ENCODE results near the gene SLC8A1. TPM values are rescaled to one million over a fixed set of nuclear protein-coding genes. Genes with fewer than 3 reads are reported as not detected.

Gene SLC8A1
- total RNA-seq, 1 experiment from 2014 or later, result 0.43 TPM

DNA sequence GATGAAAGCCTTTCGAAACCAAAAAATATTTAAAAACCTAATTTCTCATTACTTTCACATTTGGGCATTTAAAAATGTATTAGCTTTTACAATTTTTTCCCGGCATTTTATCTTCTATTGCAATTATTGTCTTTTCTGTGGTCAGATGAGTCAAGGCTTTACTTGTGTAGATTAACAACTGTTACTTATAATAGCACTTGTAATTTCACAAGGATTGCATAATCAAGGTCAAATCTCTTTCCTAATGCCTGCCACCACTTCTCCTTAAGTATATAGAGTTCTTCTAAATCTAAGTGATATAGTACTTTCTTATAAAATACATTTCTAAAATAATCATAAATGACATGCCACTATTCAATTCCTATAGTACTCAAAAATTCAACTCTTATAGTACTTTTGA lies 67.2 kb downstream of the SLC8A1 start:
- intact Hi-C loops (cut with micrococcal nuclease; ENCODE audit: unreplicated experiment), result no loop called here
- POLR2A ChIA-PET, result no interaction called here
- no peak for DNase-seq
- BruUV-seq (replicated peaks), result no TSS peak
- Mint-ChIP-seq H3K27ac (ENCODE audit: unreplicated experiment) (no peak overlapping the region), H3K4me3 (ENCODE audit: unreplicated experiment) (no peak overlapping the region), H3K9me3 (ENCODE audit: unreplicated experiment) (peaks cover 15% of the 10 kb centered on the region), H3K4me1 (ENCODE audit: low read depth, unreplicated experiment) (no peaks in the 10 kb centered on the region), H3K36me3 (ENCODE audit: insufficient read depth, unreplicated experiment) (no peaks in the 10 kb centered on the region), H3K27me3 (ENCODE audit: insufficient read depth, unreplicated experiment) (no peaks in the 10 kb centered on the region)
- CTCF ChIA-PET, result no interaction called here
- H3K27me3 ChIP-seq (replicated peaks; ENCODE audit: control insufficient read depth, insufficient read depth, low read length), result no peaks in the 10 kb centered on the region
- 0 out of 2 replicates have a peak, but pooled peaks cover 4% of the 10 kb centered on the region for H3K9me3 ChIP-seq
- H3K4me1 ChIP-seq, result no peaks in the 10 kb centered on the region
- no peak overlapping the region for H3K4me3 ChIP-seq (ENCODE audit: low read depth, low read length)
- no peaks in the 10 kb centered on the region for H3K36me3 ChIP-seq (ENCODE audit: control insufficient read depth, insufficient read depth, low read length)
- TF ChIP-seq, protein P1, sequence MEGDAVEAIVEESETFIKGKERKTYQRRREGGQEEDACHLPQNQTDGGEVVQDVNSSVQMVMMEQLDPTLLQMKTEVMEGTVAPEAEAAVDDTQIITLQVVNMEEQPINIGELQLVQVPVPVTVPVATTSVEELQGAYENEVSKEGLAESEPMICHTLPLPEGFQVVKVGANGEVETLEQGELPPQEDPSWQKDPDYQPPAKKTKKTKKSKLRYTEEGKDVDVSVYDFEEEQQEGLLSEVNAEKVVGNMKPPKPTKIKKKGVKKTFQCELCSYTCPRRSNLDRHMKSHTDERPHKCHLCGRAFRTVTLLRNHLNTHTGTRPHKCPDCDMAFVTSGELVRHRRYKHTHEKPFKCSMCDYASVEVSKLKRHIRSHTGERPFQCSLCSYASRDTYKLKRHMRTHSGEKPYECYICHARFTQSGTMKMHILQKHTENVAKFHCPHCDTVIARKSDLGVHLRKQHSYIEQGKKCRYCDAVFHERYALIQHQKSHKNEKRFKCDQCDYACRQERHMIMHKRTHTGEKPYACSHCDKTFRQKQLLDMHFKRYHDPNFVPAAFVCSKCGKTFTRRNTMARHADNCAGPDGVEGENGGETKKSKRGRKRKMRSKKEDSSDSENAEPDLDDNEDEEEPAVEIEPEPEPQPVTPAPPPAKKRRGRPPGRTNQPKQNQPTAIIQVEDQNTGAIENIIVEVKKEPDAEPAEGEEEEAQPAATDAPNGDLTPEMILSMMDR (IDR thresholded peaks at IDR 0.05; ENCODE audit: insufficient read depth in 1 of 2, low read depth in 1 of 2, low read length in 1 of 2, severe bottlenecking in 1 of 2, unreplicated experiment in 1 of 2), result no peak

DNA sequence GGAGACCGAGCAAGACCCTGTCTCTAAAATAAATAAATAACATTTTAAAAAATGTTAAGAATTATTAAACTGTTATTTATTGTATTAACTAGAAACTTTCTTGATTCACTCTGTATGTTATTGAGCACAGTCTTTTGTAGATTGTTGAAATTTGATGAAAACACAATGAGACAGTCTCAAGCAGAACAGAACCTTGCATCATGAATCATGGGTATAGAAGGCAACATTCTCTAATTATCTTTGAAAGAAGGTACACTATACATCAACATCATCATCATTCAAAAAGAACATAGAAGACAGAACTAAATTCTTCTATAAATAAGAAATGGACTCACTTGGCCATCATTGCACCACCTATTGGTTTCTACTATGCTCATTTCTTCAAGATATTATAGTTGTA lies 67.7 kb downstream of the SLC8A1 start:
- no peak overlapping the region for H3K4me3 Mint-ChIP-seq (ENCODE audit: unreplicated experiment)
- no peaks in the 10 kb centered on the region for H3K27me3 Mint-ChIP-seq (ENCODE audit: insufficient read depth, unreplicated experiment)
- ChIA-PET POLR2A (no interaction called here), CTCF (no interaction called here)
- Histone ChIP-seq H3K36me3 (ENCODE audit: control insufficient read depth, insufficient read depth, low read length) (no peaks in the 10 kb centered on the region), H3K27me3 (replicated peaks; ENCODE audit: control insufficient read depth, insufficient read depth, low read length) (no peaks in the 10 kb centered on the region), H3K4me3 (ENCODE audit: low read depth, low read length) (no peak overlapping the region), H3K9me3 (0 out of 2 replicates have a peak, but pooled peaks cover 4% of the 10 kb centered on the region), H3K4me1 (no peaks in the 10 kb centered on the region)
- peaks cover 19% of the 10 kb centered on the region for H3K9me3 Mint-ChIP-seq (ENCODE audit: unreplicated experiment)
- no peak for DNase-seq
- no peaks in the 10 kb centered on the region for H3K4me1 Mint-ChIP-seq (ENCODE audit: low read depth, unreplicated experiment)
- H3K36me3 Mint-ChIP-seq (ENCODE audit: insufficient read depth, unreplicated experiment), result no peaks in the 10 kb centered on the region
- intact Hi-C loops (cut with micrococcal nuclease; ENCODE audit: unreplicated experiment), result no loop called here
- H3K27ac Mint-ChIP-seq (ENCODE audit: unreplicated experiment), result no peak overlapping the region
- TF ChIP-seq, protein P1 (IDR thresholded peaks at IDR 0.05; ENCODE audit: insufficient read depth in 1 of 2, low read depth in 1 of 2, low read length in 1 of 2, severe bottlenecking in 1 of 2, unreplicated experiment in 1 of 2), result no peak
- BruUV-seq (replicated peaks), result no TSS peak

- Mint-ChIP-seq H3K4me3 (ENCODE audit: unreplicated experiment) (no peak overlapping the region), H3K36me3 (ENCODE audit: insufficient read depth, unreplicated experiment) (no peaks in the 10 kb centered on the region), H3K4me1 (ENCODE audit: low read depth, unreplicated experiment) (no peaks in the 10 kb centered on the region), H3K27me3 (ENCODE audit: insufficient read depth, unreplicated experiment) (peaks cover 3% of the 10 kb centered on the region), H3K27ac (ENCODE audit: unreplicated experiment) (no peak overlapping the region), H3K9me3 (ENCODE audit: unreplicated experiment) (peaks cover 24% of the 10 kb centered on the region)
- BruUV-seq (replicated peaks), result no TSS peak
- Histone ChIP-seq H3K36me3 (ENCODE audit: control insufficient read depth, insufficient read depth, low read length) (no peaks in the 10 kb centered on the region), H3K9me3 (0 out of 2 replicates have a peak, but pooled peaks cover 4% of the 10 kb centered on the region), H3K4me3 (ENCODE audit: low read depth, low read length) (no peak overlapping the region), H3K4me1 (no peaks in the 10 kb centered on the region), H3K27me3 (replicated peaks; ENCODE audit: control insufficient read depth, insufficient read depth, low read length) (no peaks in the 10 kb centered on the region)
- ChIA-PET POLR2A (no interaction called here), CTCF (no interaction called here)
- intact Hi-C loops (cut with micrococcal nuclease; ENCODE audit: unreplicated experiment), result no loop called here
- TF ChIP-seq, protein P1 (IDR thresholded peaks at IDR 0.05; ENCODE audit: insufficient read depth in 1 of 2, low read depth in 1 of 2, low read length in 1 of 2, severe bottlenecking in 1 of 2, unreplicated experiment in 1 of 2), result no peak
- no peak for DNase-seq
These were observed 71.2 kb downstream of the SLC8A1 start for GRCh38 chr2:40380721-40381120.

Measured in Caco-2 (cell line).